ENCODE data around the gene PPFIA3. TPM values are rescaled to one million over a fixed set of nuclear protein-coding genes. Genes with fewer than 3 reads are reported as not detected.

Gene PPFIA3
- total RNA-seq, 1 donor = 2.2 TPM

DNA sequence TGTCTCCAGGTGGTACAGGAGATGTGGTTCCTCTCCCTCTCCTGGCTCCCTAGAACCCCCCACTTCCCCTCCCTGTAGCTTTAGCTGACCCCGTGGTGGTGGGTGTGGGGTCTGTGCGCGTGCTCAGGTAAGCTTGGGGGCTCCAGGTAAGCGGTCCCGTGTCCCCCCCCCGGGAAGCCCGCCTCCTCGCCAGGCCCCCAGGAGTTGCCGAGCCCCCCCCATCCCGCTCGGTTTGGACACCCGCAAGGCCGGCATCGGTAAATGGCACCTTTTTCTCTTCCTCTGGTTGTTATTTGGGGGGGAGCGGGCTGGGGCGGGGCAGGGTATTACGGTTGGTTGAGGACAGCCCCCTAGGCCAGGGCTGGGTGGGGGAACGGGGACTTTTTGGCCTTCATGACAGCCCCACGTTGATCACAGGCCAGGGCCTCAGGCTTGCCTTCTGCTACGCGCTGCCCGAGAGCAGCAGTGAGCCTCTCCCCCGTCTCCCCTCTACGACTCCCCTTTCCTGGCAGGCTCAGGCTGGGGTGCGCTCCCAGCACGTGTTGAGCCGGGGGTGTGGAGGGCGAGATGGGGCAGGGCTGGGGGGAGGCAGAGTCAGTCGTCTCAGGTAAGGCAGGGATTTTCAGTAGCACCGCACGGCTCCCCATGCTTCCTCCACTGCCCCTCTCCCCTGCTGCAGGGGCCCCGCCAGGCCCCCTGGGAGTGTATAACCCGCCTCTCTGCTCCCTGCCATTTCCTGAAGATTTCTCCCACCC is 15.8 kb upstream of the PPFIA3 start:
- no peak overlapping the region for H3K4me3 ChIP-seq (ENCODE audit: low read depth, low read length)
- TF ChIP-seq, protein P1, sequence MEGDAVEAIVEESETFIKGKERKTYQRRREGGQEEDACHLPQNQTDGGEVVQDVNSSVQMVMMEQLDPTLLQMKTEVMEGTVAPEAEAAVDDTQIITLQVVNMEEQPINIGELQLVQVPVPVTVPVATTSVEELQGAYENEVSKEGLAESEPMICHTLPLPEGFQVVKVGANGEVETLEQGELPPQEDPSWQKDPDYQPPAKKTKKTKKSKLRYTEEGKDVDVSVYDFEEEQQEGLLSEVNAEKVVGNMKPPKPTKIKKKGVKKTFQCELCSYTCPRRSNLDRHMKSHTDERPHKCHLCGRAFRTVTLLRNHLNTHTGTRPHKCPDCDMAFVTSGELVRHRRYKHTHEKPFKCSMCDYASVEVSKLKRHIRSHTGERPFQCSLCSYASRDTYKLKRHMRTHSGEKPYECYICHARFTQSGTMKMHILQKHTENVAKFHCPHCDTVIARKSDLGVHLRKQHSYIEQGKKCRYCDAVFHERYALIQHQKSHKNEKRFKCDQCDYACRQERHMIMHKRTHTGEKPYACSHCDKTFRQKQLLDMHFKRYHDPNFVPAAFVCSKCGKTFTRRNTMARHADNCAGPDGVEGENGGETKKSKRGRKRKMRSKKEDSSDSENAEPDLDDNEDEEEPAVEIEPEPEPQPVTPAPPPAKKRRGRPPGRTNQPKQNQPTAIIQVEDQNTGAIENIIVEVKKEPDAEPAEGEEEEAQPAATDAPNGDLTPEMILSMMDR (IDR thresholded peaks at IDR 0.05; ENCODE audit: insufficient read depth, low read depth, low read length) = no peak
- DNase-seq (ENCODE audit: low read depth) = no peak

DNA sequence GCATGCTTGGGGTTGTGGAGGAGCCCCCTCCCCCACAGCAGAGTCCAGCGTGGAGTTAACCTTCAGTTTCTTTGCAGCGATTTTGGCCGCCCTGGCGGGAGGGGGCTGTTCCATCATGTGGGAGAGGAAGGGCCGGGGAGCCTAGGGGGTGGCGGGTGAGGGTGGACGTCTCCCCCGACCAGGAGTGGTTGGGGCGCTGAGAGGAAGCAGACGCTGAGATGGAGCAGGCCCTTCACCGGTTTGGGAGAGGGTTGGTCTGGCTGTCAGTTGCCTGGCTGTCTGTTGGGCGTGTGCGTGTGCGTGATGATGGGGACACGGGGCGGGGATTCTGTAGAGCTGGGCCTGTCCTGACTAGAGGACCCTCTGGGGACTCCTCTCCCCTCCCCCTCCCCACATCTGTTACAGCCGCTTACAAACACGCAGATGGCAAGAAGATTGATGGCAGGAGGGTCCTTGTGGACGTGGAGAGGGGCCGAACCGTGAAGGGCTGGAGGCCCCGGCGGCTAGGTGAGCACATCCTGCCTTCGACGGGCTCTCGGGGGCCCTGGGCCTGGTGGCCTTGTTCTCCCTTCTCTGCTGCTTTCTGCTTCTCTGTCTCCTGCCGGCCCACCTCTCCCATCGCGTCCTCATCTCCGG is 15.0 kb upstream of the PPFIA3 start:
- TF ChIP-seq, protein P1 (IDR thresholded peaks at IDR 0.05; ENCODE audit: insufficient read depth, low read depth, low read length) = no peak
- no peak for DNase-seq (ENCODE audit: low read depth)
- no peak overlapping the region for H3K4me3 ChIP-seq (ENCODE audit: low read depth, low read length)

DNA sequence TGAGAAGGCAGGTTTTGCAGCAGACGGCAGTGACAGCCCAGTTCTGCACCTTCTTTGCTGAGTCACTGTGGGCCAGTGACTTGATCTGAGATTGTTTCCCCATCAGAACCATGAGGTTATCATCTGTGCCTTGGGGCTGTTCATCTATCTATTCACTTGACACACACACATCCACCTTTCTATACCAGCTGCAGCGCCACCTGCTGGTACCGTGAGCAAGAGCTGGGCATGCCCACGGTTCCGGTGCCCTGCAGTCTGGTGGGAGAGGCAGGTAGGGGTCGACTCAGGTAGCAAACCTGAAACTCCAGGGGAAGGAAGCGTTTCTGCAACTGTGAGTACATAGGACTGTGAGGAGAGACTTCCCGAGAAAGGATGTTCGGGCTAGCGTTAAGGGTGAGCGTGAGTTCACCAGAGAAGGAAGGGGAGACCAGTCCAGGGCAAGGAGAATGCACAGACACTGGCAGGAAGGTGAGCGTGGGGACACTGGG is 12.7 kb upstream of the PPFIA3 start:
- peak; percentile 51 for DNase-seq (ENCODE audit: low read depth)
- TF ChIP-seq, protein P1 (IDR thresholded peaks at IDR 0.05; ENCODE audit: insufficient read depth, low read depth, low read length) = peak; percentile 88
- no peak overlapping the region for H3K4me3 ChIP-seq (ENCODE audit: low read depth, low read length)

DNA sequence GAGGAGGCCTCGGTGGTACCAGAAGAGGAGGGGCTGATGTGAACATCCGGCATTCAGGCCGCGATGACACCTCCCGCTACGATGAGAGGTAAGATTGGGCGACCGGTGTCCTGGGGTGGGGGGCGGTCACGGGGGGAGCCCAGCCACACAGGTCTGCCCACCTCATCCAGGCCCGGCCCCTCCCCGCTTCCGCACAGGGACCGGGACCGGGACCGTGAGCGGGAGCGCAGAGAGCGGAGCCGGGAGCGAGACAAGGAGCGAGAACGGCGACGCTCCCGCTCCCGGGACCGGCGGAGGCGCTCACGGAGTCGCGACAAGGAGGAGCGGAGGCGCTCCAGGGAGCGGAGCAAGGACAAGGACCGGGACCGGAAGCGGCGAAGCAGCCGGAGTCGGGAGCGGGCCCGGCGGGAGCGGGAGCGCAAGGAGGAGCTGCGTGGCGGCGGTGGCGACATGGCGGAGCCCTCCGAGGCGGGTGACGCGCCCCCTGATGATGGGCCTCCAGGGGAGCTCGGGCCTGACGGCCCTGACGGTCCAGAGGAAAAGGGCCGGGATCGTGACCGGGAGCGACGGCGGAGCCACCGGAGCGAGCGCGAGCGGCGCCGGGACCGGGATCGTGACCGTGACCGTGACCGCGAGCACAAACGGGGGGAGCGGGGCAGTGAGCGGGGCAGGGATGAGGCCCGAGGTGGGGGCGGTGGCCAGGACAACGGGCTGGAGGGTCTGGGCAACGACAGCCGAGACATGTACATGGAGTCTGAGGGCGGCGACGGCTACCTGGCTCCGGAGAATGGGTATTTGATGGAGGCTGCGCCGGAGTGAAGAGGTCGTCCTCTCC is 11.5 kb upstream of the PPFIA3 start:
- TF ChIP-seq, protein P1 (IDR thresholded peaks at IDR 0.05; ENCODE audit: insufficient read depth, low read depth, low read length) = no peak
- DNase-seq (ENCODE audit: low read depth) = no peak
- no peak overlapping the region for H3K4me3 ChIP-seq (ENCODE audit: low read depth, low read length)

DNA sequence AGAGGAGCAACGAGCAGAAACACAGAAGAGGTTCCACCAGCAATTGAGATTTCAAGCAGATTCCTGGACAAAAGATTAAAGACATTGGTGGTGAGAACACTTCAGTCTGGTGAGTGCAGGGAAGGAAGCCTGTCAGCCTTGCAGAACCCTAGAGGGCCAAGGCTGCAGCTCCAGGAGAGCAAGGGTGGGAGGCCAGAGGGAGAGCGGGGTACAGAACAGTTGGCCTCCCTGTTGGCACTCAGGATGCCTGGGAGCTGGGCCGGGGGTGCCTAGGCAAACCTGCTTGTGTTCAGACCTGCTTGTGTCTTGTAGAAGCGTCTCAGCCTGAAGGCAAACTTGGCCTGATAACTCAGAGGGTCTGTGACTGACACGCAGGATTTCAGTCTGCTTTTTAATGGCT is 10.3 kb upstream of the PPFIA3 start:
- no peak for DNase-seq (ENCODE audit: low read depth)
- H3K4me3 ChIP-seq (ENCODE audit: low read depth, low read length) = no peak overlapping the region
- TF ChIP-seq, protein P1 (IDR thresholded peaks at IDR 0.05; ENCODE audit: insufficient read depth, low read depth, low read length) = no peak

DNA sequence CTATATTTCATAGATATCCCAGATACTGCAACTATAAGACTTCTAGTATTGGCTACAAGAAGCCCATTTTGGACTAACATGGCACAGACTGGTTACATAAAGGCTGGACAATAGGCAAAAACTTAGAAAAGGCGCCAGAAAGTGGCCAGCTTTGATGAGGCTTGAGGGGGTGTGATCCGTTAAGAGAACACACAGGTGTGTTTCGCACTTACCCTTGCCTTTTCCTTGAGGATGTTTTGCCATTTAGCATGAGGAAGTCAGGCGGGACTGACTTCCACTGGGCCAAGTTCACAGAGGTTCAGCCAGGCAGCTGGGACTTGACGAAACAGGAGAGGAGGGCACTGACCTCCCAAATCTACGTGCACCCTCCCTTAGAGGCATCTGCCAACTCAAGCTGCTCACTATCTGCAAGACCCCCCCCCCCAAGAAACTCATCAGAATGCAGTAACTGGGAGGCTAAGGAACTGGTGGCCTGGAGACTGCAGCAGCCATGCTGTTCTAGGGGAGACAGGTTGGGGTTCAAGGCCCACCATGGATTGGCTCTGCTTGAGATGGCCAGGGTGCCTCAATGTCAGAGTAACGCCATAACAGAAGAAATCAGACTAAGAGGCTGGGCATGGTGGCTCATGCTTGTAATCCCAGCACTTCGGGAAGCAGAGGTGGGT is 9.6 kb upstream of the PPFIA3 start:
- H3K4me3 ChIP-seq (ENCODE audit: low read depth, low read length) = no peak overlapping the region
- no peak for DNase-seq (ENCODE audit: low read depth)
- TF ChIP-seq, protein P1 (IDR thresholded peaks at IDR 0.05; ENCODE audit: insufficient read depth, low read depth, low read length) = no peak

Measured in fibroblast of villous mesenchyme (primary cell).